Activated B cell treated with CpG ODN at 0.5 μM for 24 hours (primary cell): ENCODE results near the gene KIF3B. TPM values are rescaled to one million over a fixed set of nuclear protein-coding genes. Genes with fewer than 3 reads are reported as not detected.
A peak's percentile ranks its signal among the peaks of the same experiment; 100 is the strongest.

ENCODE experiments used
- ATAC-seq: fragments of 200-7000 bp; cut with Tn5 transposase; one replicate; pipeline ENCODE4 v1.10.0; 2021; ENCODE audit warnings: low read depth, mild to moderate bottlenecking, moderate library complexity
- CTCF ChIA-PET: fragments of 350-600 bp; sonication (Branson Sonifier 250); formaldehyde crosslinking; loops from one replicate; lab custom pipeline; 2021; ENCODE audit warnings: antibody characterized with exemption; lab: Charles Lee
- POLR2A ChIA-PET: fragments of 350-600 bp; sonication (Branson Sonifier 250); formaldehyde crosslinking; loops from one replicate; lab custom pipeline; 2021; ENCODE audit warnings: antibody characterized with exemption; lab: Charles Lee
- DNase-seq: peaks from one replicate; pipeline ENCODE4 v3.0.0; 2022
- H3K27ac Mint-ChIP-seq: one replicate; pipeline ENCODE4 v1.8.0; 2020; ENCODE audit warnings: mixed read lengths
- H3K27me3 Mint-ChIP-seq: one replicate; pipeline ENCODE4 v1.8.0; 2021; ENCODE audit warnings: mixed read lengths
- H3K36me3 Mint-ChIP-seq: one replicate; pipeline ENCODE4 v1.8.0; 2021; ENCODE audit warnings: low read depth, mixed read lengths
- H3K4me1 Mint-ChIP-seq: one replicate; pipeline ENCODE4 v1.8.0; 2021; ENCODE audit warnings: mixed read lengths
- H3K4me3 Mint-ChIP-seq: one replicate; pipeline ENCODE4 v1.8.0; 2020; ENCODE audit warnings: mild to moderate bottlenecking, mixed read lengths
- H3K9me3 Mint-ChIP-seq: one replicate; pipeline ENCODE4 v1.8.0; 2020; ENCODE audit warnings: mixed read lengths
- intact Hi-C: fragments of 100-400 bp; cut with micrococcal nuclease; formaldehyde crosslinking; loops from one replicate; pipeline ENCODE4 v1.15.1; 2024
- total RNA-seq: library from RNA; stranded (reverse); gene quantifications from 2 replicates; pipeline ENCODE4 v1.2.3, GENCODE V29; 2022
- TF ChIP-seq, protein P1 (sequence below): fragments of 200-600 bp; IDR thresholded peaks from one replicate; pipeline ENCODE4 v1.8.0; 2022; ENCODE audit warnings: antibody characterized with exemption, mild to moderate bottlenecking

The KIF3B gene
- total RNA-seq, 1 donor from 2014 or later = 28.4 TPM

DNA sequence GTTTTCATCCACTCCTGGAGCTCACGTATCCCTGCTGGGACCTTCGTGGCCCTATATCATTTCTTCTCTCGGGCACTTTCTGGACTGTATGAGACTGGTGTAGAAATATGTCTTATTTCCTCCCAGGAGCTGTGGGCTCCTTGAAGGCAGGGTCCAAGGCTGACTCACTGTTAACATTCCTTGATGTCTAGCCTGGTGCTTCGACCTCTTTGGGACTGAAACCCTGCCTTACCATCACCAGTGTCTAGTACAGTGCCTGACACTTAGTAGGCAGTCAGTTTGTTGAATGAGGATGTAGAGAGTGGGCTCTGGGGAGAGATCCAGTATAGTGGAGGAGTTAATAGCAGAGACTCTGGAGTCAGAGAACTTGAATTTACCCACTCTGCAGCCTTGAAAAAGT lies 46.2 kb upstream of the KIF3B start:
- Mint-ChIP-seq H3K27me3 (no peaks in the 10 kb centered on the region), H3K4me1 (peaks cover 26% of the 10 kb centered on the region), H3K9me3 (no peaks in the 10 kb centered on the region), H3K4me3 (no peak overlapping the region), H3K27ac (peak overlapping the region; percentile 90), H3K36me3 (peaks cover 80% of the 10 kb centered on the region)
- CTCF ChIA-PET = no interaction called here
- TF ChIP-seq, protein P1, sequence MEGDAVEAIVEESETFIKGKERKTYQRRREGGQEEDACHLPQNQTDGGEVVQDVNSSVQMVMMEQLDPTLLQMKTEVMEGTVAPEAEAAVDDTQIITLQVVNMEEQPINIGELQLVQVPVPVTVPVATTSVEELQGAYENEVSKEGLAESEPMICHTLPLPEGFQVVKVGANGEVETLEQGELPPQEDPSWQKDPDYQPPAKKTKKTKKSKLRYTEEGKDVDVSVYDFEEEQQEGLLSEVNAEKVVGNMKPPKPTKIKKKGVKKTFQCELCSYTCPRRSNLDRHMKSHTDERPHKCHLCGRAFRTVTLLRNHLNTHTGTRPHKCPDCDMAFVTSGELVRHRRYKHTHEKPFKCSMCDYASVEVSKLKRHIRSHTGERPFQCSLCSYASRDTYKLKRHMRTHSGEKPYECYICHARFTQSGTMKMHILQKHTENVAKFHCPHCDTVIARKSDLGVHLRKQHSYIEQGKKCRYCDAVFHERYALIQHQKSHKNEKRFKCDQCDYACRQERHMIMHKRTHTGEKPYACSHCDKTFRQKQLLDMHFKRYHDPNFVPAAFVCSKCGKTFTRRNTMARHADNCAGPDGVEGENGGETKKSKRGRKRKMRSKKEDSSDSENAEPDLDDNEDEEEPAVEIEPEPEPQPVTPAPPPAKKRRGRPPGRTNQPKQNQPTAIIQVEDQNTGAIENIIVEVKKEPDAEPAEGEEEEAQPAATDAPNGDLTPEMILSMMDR = no peak
- POLR2A ChIA-PET = interaction anchor here (0.6 to 1.1 kb wide), 2 partner anchors 37 to 40 kb away, joined by 3 read pairs; no protein-coding TSS in a partner anchor
- intact Hi-C loops = loop anchor here (10.0 kb wide), 1 partner anchor 54 kb away; no protein-coding TSS in a partner anchor
- DNase-seq = no peak
- ATAC-seq = no peak

DNA sequence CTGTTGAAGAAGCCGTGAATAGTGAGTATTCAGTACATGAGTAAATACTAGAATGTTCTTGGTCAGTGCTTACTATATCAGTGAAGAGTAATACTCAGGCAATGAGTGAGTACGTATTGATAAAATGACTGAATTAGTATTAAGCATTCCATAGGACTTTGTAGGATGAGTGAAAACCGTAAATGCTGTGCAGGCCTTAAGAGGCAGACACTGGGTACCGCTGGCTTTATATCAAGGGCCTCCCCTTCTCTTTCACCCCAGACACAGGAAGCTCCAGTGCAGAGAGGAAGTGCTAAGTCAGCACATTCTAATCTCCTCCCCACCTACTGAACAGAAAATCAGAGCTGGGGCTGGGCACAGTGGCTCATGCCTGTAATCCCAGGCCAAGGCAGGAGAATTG lies 45.6 kb upstream of the KIF3B start:
- DNase-seq (no peak), ATAC-seq (peak; percentile 73)
- Mint-ChIP-seq H3K9me3 (no peaks in the 10 kb centered on the region), H3K27me3 (no peaks in the 10 kb centered on the region), H3K4me3 (no peak overlapping the region), H3K27ac (peak overlapping the region; percentile 90), H3K4me1 (peaks cover 26% of the 10 kb centered on the region), H3K36me3 (peaks cover 78% of the 10 kb centered on the region)
- TF ChIP-seq, protein P1 = no peak
- POLR2A ChIA-PET = interaction anchor here (0.6 to 1.5 kb wide), 4 partner anchors 38 to 128 kb away, joined by 3 to 6 read pairs (median 4); no protein-coding TSS in a partner anchor
- CTCF ChIA-PET = no interaction called here
- intact Hi-C loops = loop anchor here (10.0 kb wide), 1 partner anchor 53 kb away; no protein-coding TSS in a partner anchor

DNA sequence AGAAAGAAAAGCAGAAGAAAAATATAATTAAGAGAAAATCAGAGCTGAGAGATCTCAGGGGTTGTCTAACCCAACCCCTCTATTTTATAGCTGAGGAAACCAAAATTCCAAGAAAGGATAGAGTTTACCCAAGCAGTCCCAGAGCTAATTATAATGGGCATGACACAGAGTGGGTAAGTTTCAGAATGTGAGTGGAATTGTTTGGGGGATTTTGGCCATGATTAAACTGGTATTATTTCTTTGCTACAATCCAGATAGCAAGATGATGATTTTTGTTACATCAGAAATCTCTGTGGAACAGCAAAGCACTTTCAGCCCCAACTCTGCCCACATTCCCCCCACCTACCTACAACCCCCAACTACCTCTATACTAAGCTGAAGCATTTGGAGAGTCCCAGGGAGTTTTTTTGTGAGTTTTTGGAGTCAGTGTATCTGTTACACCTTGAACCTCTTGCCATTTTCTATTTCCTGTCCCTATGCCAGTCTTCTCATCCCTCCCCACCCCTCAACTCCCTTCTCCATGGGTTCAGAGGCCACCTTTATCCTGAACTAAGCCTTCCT lies 45.0 kb upstream of the KIF3B start:
- ATAC-seq (peak; percentile 40), DNase-seq (no peak)
- Mint-ChIP-seq H3K4me1 (peaks cover 26% of the 10 kb centered on the region), H3K9me3 (no peaks in the 10 kb centered on the region), H3K36me3 (peaks cover 79% of the 10 kb centered on the region), H3K27me3 (no peaks in the 10 kb centered on the region), H3K27ac (peak overlapping the region; percentile 90), H3K4me3 (peak overlapping the region; percentile 16)
- CTCF ChIA-PET = interaction anchor here (1.0 kb wide), 1 partner anchor 14 kb away, joined by 3 read pairs; no protein-coding TSS in a partner anchor
- intact Hi-C loops = loop anchor here (10.0 kb wide), 1 partner anchor 52 kb away; no protein-coding TSS in a partner anchor
- TF ChIP-seq, protein P1 = no peak
- POLR2A ChIA-PET = interaction anchor here (0.5 to 1.5 kb wide), 3 partner anchors 53 to 348 kb away, joined by 3 to 6 read pairs (median 5); no protein-coding TSS in a partner anchor

DNA sequence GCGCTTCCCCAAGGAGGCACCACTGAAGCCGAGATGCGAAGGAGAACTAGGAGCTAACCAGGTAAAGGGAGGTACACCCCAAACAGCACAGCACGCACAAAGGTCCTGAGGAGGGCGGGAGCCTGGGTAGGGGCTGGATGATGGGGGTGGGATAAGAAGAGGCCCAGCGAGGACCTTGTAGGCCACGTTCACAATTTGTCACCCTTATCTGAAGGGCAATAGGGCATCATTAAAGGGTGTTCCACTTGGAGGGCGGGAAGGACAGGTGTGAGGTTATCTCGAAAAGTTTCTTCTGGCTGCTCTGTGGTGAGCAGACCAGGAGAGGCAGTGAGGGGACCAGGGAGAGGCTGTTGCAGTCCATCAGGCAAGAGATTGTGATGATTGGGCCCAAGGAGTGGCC lies 44.2 kb upstream of the KIF3B start:
- intact Hi-C loops = loop anchor here (10.0 kb wide), 1 partner anchor 52 kb away; no protein-coding TSS in a partner anchor
- Mint-ChIP-seq H3K4me3 (no peak overlapping the region), H3K9me3 (no peaks in the 10 kb centered on the region), H3K4me1 (peaks cover 26% of the 10 kb centered on the region), H3K36me3 (peaks cover 71% of the 10 kb centered on the region), H3K27ac (peak overlapping the region; percentile 90), H3K27me3 (no peaks in the 10 kb centered on the region)
- TF ChIP-seq, protein P1 = no peak
- no peak for ATAC-seq
- no peak for DNase-seq
- ChIA-PET POLR2A (interaction anchor here (1.5 kb wide), 1 partner anchor 126 kb away, joined by 6 read pairs; no protein-coding TSS in a partner anchor), CTCF (interaction anchor here (1.0 kb wide), 1 partner anchor 15 kb away, joined by 3 read pairs; no protein-coding TSS in a partner anchor)

DNA sequence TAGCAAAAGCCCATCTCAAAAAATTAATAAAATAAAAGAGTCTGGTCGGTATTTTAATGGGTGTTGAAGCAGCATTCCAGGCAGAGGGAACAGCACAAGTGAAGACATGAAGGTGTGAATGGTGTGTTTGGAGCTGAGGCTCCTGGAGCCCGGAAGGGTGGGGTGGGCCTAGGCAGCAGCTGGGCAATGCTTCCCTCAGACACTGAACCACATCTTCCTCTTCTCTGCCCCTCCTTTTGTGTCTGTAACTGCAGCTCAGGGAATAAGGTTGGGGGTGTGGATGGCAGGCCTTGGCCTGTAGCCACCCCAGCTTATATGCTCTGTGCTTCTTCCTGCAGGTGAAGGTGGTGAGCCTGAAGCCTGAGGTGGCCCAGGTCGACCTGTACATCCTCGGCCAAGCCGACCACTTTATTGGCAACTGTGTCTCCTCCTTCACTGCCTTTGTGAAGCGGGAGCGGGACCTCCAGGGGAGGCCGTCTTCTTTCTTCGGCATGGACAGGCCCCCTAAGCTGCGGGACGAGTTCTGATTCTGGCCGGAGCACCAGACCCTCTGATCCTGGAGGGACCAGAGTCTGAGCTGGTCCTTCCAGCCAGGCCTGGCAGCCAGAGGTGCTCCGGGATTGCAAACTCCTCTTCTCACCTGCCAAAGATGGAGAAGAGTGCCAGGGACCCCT lies 43.2 kb upstream of the KIF3B start:
- Mint-ChIP-seq H3K27ac (no peak overlapping the region), H3K4me3 (no peak overlapping the region), H3K36me3 (peaks cover 62% of the 10 kb centered on the region), H3K4me1 (peaks cover 26% of the 10 kb centered on the region), H3K9me3 (no peaks in the 10 kb centered on the region), H3K27me3 (no peaks in the 10 kb centered on the region)
- CTCF ChIA-PET = no interaction called here
- intact Hi-C loops = loop anchor here (10.0 kb wide), 1 partner anchor 51 kb away; no protein-coding TSS in a partner anchor
- TF ChIP-seq, protein P1 = no peak
- no peak for DNase-seq
- POLR2A ChIA-PET = no interaction called here
- no peak for ATAC-seq
